Measurements from ENCODE around the gene RNF169.
"Not testable (repeated sequence)": the region's sequence is repeated elsewhere in the genome, so short reads cannot be mapped to it uniquely, and the experiment has no call there.

The RNF169 gene

GRCh38 chr11:74742070-74742469, 6.6 kb upstream of the RNF169 start:
- H3K9ac ChIP-seq (ENCODE audit: low read depth, low read length), result no peak overlapping the region
- no peaks in the 10 kb centered on the region; the same call in 1 of the 2 replicates for H3K4me1 ChIP-seq (ENCODE audit: insufficient read depth, low read length)
- H3K36me3 ChIP-seq (ENCODE audit: insufficient read depth, low read length), result no peaks in the 10 kb centered on the region
- peaks cover 6% of the 10 kb centered on the region for H3K9me3 ChIP-seq (ENCODE audit: control insufficient read depth, insufficient read depth, low read length)

- peaks cover 6% of the 10 kb centered on the region for H3K9me3 ChIP-seq (ENCODE audit: control insufficient read depth, insufficient read depth, low read length)
These were observed 5.0 kb upstream of the RNF169 start for GRCh38 chr11:74743640-74744039.

DNA sequence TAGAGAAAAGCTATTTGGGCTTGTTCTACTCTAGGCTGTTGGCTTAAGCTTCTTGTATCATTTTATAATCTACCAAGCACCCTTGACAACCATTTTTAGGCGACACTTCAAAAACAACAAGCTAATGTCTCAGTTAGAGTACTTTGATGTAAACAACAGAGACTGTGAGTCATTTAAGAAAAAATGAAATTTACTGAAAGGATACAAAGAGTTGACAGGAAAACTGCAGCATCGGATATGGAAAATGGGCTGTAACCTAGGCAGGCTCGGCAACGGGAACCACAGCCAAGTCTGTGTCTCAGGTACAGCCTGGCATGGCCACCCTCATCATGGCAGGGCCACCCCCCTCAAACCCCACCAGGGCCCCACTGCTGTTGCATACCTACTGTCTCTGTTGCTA, 4.4 kb upstream of the RNF169 start:
- no peak overlapping the region for H3K9ac ChIP-seq (ENCODE audit: low read depth, low read length)
- H3K36me3 ChIP-seq (ENCODE audit: insufficient read depth, low read length), result no peaks in the 10 kb centered on the region
- peaks cover 7% of the 10 kb centered on the region for H3K4me1 ChIP-seq (ENCODE audit: insufficient read depth, low read length)
- H3K9me3 ChIP-seq (ENCODE audit: control insufficient read depth, insufficient read depth, low read length), result peaks cover 6% of the 10 kb centered on the region

More at GRCh38 chr11:74743640-74744039, 5.0 kb upstream of the RNF169 start:
- H3K4me1 ChIP-seq (ENCODE audit: insufficient read depth, low read length), result peaks cover 7% of the 10 kb centered on the region
- H3K36me3 ChIP-seq (ENCODE audit: insufficient read depth, low read length), result no peaks in the 10 kb centered on the region
- no peak overlapping the region for H3K9ac ChIP-seq (ENCODE audit: low read depth, low read length)

GRCh38 chr11:74746868-74747267, 1.8 kb upstream of the RNF169 start:
- H3K4me1 ChIP-seq (ENCODE audit: insufficient read depth, low read length), result peaks cover 11% of the 10 kb centered on the region
- no peak overlapping the region for H3K9ac ChIP-seq (ENCODE audit: low read depth, low read length)
- no peaks in the 10 kb centered on the region for H3K9me3 ChIP-seq (ENCODE audit: control insufficient read depth, insufficient read depth, low read length)
- no peaks in the 10 kb centered on the region for H3K36me3 ChIP-seq (ENCODE audit: insufficient read depth, low read length)

GRCh38 chr11:74749127-74749964, 697 bp downstream of the RNF169 start:
- no peaks in the 10 kb centered on the region for H3K36me3 ChIP-seq (ENCODE audit: insufficient read depth, low read length)
- H3K9me3 ChIP-seq (ENCODE audit: control insufficient read depth, insufficient read depth, low read length), result no peaks in the 10 kb centered on the region
- peaks cover 19% of the 10 kb centered on the region for H3K4me1 ChIP-seq (ENCODE audit: insufficient read depth, low read length)
- peak overlapping the region; percentile 73 for H3K9ac ChIP-seq (ENCODE audit: low read depth, low read length)

GRCh38 chr11:74749965-74750296, 1.3 kb downstream of the RNF169 start:
- H3K9me3 ChIP-seq (ENCODE audit: control insufficient read depth, insufficient read depth, low read length), result no peaks in the 10 kb centered on the region
- peaks cover 25% of the 10 kb centered on the region for H3K4me1 ChIP-seq (ENCODE audit: insufficient read depth, low read length)
- H3K9ac ChIP-seq (ENCODE audit: low read depth, low read length), result peak overlapping the region; percentile 73
- H3K36me3 ChIP-seq (ENCODE audit: insufficient read depth, low read length), result no peaks in the 10 kb centered on the region

DNA sequence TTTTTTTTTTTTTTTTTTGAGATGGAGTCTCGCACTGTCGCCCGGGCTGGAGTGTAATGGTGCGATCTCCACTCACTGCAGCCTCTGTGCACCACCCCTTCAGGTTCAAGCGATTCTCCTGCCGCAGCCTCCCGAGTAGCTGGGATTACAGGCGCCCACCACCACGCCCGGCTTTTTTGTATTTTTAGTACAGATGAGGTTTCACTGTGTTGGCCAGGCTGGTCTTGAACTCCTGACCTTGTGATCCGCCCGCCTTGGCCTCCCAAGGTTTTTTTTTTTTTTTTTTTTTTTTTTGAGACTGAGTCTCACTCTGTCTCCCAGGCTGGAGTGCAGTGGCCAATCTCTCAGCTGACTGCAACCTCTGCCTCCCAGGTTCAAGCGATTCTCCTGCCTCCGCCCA, 1.9 kb downstream of the RNF169 start:
- peaks cover 31% of the 10 kb centered on the region for H3K4me1 ChIP-seq (ENCODE audit: insufficient read depth, low read length)
- not testable (repeated sequence) for H3K36me3 ChIP-seq (ENCODE audit: insufficient read depth, low read length); H3K9ac ChIP-seq (ENCODE audit: low read depth, low read length); H3K9me3 ChIP-seq (ENCODE audit: control insufficient read depth, insufficient read depth, low read length)

DNA sequence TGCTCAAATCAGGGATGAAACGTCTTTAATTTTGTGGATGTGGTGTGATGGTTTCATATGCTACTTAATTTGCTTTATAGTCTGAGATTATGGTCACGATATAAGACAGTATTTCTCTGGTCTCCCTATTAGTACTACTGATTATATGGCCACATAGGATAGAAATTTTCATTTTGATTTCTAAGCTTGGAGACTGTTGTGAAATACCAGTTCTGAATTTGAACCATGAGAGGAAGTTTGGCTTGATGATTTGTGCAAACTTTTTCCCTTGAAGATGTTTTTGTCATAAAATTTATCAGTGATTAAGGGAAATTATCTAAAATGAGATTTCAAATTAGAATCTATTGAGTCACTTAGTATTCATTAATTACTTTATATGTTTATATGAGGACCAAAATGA, 2.7 kb downstream of the RNF169 start:
- Histone ChIP-seq H3K4me1 (ENCODE audit: insufficient read depth, low read length) (peaks cover 38% of the 10 kb centered on the region), H3K36me3 (ENCODE audit: insufficient read depth, low read length) (no peaks in the 10 kb centered on the region), H3K9ac (ENCODE audit: low read depth, low read length) (no peak overlapping the region), H3K9me3 (ENCODE audit: control insufficient read depth, insufficient read depth, low read length) (no peaks in the 10 kb centered on the region)

DNA sequence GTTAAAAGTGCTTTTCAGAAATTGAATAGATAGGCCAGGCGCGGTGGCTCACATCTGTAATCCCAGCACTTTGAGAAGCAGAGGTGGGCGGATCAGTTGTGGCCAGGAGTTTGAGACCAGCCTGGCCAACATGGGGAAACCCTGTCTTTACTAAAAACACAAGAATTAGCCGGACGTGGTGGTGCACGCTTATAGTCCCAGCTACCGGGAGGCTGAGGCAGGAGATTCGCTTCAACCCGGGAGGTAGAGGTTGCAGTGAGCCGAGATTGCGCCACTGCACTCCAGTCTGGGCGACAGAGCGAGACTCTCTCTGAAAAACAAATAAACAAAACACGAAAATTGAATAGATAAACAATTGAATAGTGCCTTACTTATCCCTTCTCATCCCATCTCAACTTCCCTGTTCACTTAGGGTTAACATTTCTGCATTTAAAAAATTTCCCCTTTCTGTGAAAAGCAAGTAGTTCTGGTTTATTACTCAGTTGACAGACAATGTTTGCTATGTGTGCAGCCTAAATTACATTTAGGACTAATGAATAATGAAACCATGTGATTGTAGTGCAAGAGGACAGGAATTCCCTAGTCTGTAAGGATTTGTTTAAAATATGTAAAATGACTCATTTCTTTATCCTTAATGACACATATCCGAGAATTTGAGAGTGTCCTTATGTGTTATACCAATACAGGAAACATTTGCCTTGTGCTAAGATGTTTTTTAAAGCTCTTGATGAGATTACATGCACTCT, 6.0 kb downstream of the RNF169 start:
- peak overlapping the region; percentile 20; the same call in 1 of the 2 replicates for H3K9ac ChIP-seq (ENCODE audit: low read depth, low read length)

DNA sequence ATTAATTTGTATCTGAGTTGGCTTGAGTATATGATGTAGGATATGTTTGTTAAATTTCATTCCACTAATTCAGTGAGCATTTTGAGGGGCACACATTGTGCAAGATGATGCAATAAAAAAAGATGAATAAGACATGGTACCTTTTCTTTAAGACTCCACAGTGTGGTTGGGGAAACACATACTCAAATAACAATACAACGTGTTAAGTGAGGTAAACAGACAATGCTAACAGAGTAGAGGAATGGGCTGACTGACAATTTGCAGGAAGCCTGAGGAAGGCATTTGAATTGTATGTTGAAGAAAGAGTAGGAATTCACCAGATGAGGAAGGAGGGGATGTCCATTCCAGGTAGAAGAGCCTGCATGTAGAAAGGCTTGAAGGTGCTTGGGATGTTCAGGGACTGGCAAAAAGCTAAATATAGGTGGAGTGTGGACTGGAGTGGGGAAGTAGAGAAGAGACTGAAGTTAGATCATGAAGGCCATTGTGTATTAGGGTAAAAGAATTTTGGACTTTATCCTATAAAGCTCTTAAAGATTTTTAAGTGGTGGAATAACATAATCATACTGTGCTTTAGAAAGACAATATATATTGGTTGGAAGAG, 6.8 kb downstream of the RNF169 start:
- H3K36me3 ChIP-seq (ENCODE audit: insufficient read depth, low read length), result no peaks in the 10 kb centered on the region
- H3K4me1 ChIP-seq (ENCODE audit: insufficient read depth, low read length), result peaks cover 30% of the 10 kb centered on the region
- no peak overlapping the region for H3K9ac ChIP-seq (ENCODE audit: low read depth, low read length)
- H3K9me3 ChIP-seq (ENCODE audit: control insufficient read depth, insufficient read depth, low read length), result no peaks in the 10 kb centered on the region

More for the DNA sequence above, 6.0 kb downstream of the RNF169 start:
- no peaks in the 10 kb centered on the region for H3K9me3 ChIP-seq (ENCODE audit: control insufficient read depth, insufficient read depth, low read length)
- H3K36me3 ChIP-seq (ENCODE audit: insufficient read depth, low read length), result no peaks in the 10 kb centered on the region
- H3K4me1 ChIP-seq (ENCODE audit: insufficient read depth, low read length), result peaks cover 35% of the 10 kb centered on the region

DNA sequence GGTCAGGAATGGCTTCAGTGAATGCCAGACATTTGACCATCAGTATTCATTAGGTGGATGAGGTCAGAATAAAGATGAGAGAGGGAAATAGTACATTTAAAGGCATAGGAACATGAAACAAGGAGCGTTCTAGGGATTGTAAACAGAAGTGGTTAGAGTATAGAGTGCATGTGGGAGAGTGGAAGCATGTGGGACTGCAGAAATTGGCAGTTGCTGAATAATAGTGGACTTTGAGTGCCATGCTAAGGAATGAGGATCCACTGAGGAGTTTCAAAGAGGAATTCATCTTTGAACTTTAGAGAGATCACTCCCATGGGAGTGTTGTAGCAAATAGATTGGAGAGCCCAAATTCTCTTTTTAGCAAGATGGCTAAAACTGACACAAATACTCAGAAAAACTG, 7.9 kb downstream of the RNF169 start:
- Histone ChIP-seq H3K36me3 (ENCODE audit: insufficient read depth, low read length) (no peaks in the 10 kb centered on the region), H3K4me1 (ENCODE audit: insufficient read depth, low read length) (peaks cover 30% of the 10 kb centered on the region), H3K9ac (ENCODE audit: low read depth, low read length) (no peak overlapping the region), H3K9me3 (ENCODE audit: control insufficient read depth, insufficient read depth, low read length) (no peaks in the 10 kb centered on the region)

DNA sequence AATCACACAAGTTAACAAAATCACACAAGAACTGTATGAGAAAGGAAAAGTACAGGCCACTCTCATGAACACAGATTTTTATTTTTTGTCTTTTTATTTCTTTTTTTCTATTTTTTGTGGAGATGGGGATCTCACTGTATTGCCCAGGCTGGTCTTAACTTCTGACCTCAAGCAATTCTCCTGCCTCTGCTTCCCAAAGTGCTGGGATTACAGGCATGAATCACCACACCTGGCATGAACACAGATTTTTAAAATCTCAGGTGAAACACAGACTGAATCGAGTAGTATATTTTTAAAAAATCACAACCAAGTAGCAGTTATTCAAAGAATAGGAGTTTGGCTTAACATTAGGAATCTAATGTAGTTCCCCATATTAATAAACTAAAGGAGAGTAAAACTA, 18.3 kb downstream of the RNF169 start:
- H3K9ac ChIP-seq (ENCODE audit: low read depth, low read length), result no peak overlapping the region
- H3K36me3 ChIP-seq (ENCODE audit: insufficient read depth, low read length), result no peaks in the 10 kb centered on the region
- H3K9me3 ChIP-seq (ENCODE audit: control insufficient read depth, insufficient read depth, low read length), result no peaks in the 10 kb centered on the region
- no peaks in the 10 kb centered on the region for H3K4me1 ChIP-seq (ENCODE audit: insufficient read depth, low read length)

DNA sequence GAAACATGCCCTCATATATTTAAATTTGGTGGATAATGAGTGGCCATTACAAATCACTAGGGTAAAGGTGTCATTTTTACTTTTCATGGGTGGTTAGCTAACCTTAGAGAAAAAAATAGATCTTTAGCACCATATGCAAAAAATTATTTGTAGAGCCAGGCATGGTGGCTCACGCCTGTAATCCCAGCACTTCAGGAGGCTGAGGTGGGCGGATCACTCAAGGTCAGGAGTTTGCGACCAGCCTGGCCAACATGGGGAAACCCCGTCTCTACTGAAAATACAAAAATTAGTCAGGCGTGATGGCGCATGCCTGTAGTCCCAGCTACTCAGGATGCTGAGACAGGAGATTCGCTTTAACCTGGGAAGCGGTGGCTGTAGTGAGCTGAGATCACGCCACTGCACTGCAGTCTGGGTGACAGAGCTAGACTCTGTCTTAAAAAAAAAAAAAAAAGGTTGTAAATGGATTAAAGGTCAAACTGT, 19.6 kb downstream of the RNF169 start:
- not testable (repeated sequence) for H3K9me3 ChIP-seq (ENCODE audit: control insufficient read depth, insufficient read depth, low read length); H3K4me1 ChIP-seq (ENCODE audit: insufficient read depth, low read length); H3K36me3 ChIP-seq (ENCODE audit: insufficient read depth, low read length); H3K9ac ChIP-seq (ENCODE audit: low read depth, low read length)

DNA sequence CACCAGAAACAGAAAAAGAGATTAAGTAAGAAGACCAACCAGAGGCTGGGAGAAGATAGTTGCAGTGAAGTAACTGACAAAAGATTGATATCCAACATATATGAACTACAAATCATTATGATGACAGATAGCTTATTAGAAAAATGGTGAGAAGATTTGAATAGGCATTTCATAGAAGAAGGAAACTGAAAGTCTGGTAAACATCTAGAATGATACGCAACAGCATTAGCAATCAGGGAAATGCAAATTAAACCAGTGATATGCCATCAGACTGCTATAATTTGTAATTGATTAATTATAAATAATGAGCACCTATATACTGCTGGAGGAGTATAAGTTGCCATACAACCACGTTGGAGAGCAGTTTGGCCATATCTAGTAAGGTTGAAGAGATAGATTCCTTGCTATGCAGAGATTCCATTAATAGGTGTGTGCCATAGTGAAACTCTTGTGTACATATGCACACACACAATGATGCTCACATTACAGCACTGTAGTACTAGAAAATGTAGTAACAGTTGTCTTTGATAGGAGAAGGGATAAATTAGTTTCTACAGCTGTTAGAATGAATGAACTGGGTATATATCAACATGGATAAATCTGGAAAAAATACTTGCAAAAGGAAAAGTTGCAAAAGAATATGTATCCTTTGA, 20.5 kb downstream of the RNF169 start:
- H3K4me1 ChIP-seq (ENCODE audit: insufficient read depth, low read length), result peaks cover 8% of the 10 kb centered on the region; the same call in 1 of the 2 replicates
- no peaks in the 10 kb centered on the region for H3K9me3 ChIP-seq (ENCODE audit: control insufficient read depth, insufficient read depth, low read length)
- H3K9ac ChIP-seq (ENCODE audit: low read depth, low read length), result no peak overlapping the region
- no peaks in the 10 kb centered on the region for H3K36me3 ChIP-seq (ENCODE audit: insufficient read depth, low read length)
